Skeletal muscle tissue (tissue), 4 donors: Measurements from ENCODE around the gene CEP89. TPM values are rescaled to one million over a fixed set of nuclear protein-coding genes. Genes with fewer than 3 reads are reported as not detected.
"Not testable (repeated sequence)": the region's sequence is repeated elsewhere in the genome, so short reads cannot be mapped to it uniquely, and the experiment has no call there.

Experiments used
- H3K27ac ChIP-seq: one replicate; pipeline ENCODE4 v1.7.0; 2013; ENCODE audit warnings: mild to moderate bottlenecking, low read depth, low read length, inconsistent platforms
- H3K27me3 ChIP-seq, 3 donors: one replicate each; pipeline ENCODE4 v1.7.0; 2013; ENCODE audit warnings: low read length in 3 of 3; ENCODE audit not compliant: control insufficient read depth in 3 of 3, insufficient read depth in 3 of 3
- H3K36me3 ChIP-seq, 3 donors: one replicate each; pipeline ENCODE4 v1.7.0; 2013; ENCODE audit warnings: low read length in 3 of 3; ENCODE audit not compliant: control insufficient read depth in 3 of 3, insufficient read depth in 3 of 3
- H3K4me1 ChIP-seq, 3 donors: one replicate each; pipeline ENCODE4 v1.7.0; 2013; ENCODE audit warnings: low read length in 3 of 3, mild to moderate bottlenecking in 3 of 3; ENCODE audit not compliant: control insufficient read depth in 3 of 3, insufficient read depth in 3 of 3
- H3K4me3 ChIP-seq, 3 donors: one replicate each; pipeline ENCODE4 v1.7.0; 2013; ENCODE audit warnings: low read length in 3 of 3
- H3K9ac ChIP-seq, 3 donors: one replicate each; pipeline ENCODE4 v1.7.0; 2013; ENCODE audit warnings: low read length in 3 of 3, mild to moderate bottlenecking in 3 of 3, moderate library complexity in 2 of 3, low read depth in 1 of 3
- H3K9me3 ChIP-seq, 3 donors: one replicate each; pipeline ENCODE4 v1.7.0; 2013; ENCODE audit warnings: low read length in 3 of 3; ENCODE audit not compliant: control insufficient read depth in 3 of 3
- total RNA-seq: library from RNA; depleted of rRNA; stranded (reverse); fragments of >200 nt; gene quantifications from one replicate; pipeline ENCODE4 v1.2.3, GENCODE V29; 2014
- donor health status: Osteomylitis.

Gene CEP89
- total RNA-seq, 1 donor from 2014 or later = 7.8 TPM

- no peak overlapping the region for H3K27ac ChIP-seq
- H3K4me3 ChIP-seq = no peak overlapping the region
- no peaks in the 10 kb centered on the region for H3K9me3 ChIP-seq
- no peaks in the 10 kb centered on the region for H3K4me1 ChIP-seq
- H3K9ac ChIP-seq = no peak overlapping the region
- peaks cover 0 to 3% (median 0%) of the 10 kb centered on the region in 3 donors for H3K27me3 ChIP-seq
- H3K36me3 ChIP-seq = no peaks in the 10 kb centered on the region
Measured at GRCh38 chr19:32997716-32998355, 26.1 kb upstream of the CEP89 start.

DNA sequence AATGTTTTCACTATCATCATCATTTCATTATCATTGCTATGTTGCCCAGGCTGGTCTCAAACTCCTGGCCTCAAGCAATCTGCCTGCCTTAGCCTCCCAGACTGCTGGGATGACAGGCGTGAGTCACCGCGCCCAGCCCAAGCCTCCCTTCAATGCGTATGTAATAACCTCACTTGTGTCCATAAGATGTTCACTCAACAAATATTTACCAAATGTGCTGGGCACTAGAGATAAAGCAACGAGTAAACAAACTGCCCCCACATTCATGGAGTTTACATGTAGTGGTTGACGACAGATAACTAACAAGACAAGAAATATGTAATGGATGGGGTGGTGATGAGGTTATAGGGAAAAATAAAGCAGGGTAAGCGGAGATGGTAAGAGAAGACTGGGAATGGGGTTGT is 25.3 kb upstream of the CEP89 start:
- not testable (repeated sequence) for H3K9me3 ChIP-seq, H3K4me1 ChIP-seq, H3K27ac ChIP-seq, H3K27me3 ChIP-seq, H3K36me3 ChIP-seq, H3K9ac ChIP-seq, H3K4me3 ChIP-seq

GRCh38 chr19:32995966-32996365 is 24.2 kb upstream of the CEP89 start:
- not testable (repeated sequence) for H3K4me1 ChIP-seq, H3K9me3 ChIP-seq, H3K27me3 ChIP-seq, H3K4me3 ChIP-seq, H3K9ac ChIP-seq, H3K36me3 ChIP-seq, H3K27ac ChIP-seq

DNA sequence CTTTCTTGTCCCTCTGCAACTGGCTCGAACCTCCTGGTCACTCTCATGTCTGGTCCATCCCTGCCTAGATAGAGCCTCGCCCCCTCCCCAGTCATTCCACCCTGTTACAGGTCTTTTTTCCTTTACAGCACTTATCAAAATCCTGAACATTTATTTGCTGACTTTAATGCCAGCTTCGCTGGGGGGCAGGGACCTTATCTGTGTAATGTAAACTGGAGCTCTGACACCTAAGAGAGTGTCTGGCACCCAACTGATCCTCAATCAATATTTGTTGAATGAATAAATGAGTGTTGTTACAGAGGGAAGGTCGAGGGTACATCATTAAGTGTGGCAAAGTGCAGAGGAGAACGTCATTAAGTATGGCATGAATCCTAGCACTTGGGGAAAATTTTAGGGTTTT is 17.0 kb upstream of the CEP89 start:
- H3K4me3 ChIP-seq = no peak overlapping the region
- no peaks in the 10 kb centered on the region for H3K27me3 ChIP-seq
- no peaks in the 10 kb centered on the region for H3K9me3 ChIP-seq
- H3K27ac ChIP-seq = no peak overlapping the region
- no peak overlapping the region for H3K9ac ChIP-seq
- H3K36me3 ChIP-seq = no peaks in the 10 kb centered on the region
- H3K4me1 ChIP-seq = no peaks in the 10 kb centered on the region

- H3K36me3 ChIP-seq, H3K4me1 ChIP-seq, H3K9ac ChIP-seq, H3K27ac ChIP-seq, H3K4me3 ChIP-seq, H3K27me3 ChIP-seq, H3K9me3 ChIP-seq: not testable (repeated sequence)
Measured at GRCh38 chr19:32988254-32988653, 16.5 kb upstream of the CEP89 start.

GRCh38 chr19:32982488-32982887 is 10.7 kb upstream of the CEP89 start:
- not testable (repeated sequence) for H3K27ac ChIP-seq, H3K4me1 ChIP-seq, H3K27me3 ChIP-seq, H3K9ac ChIP-seq, H3K36me3 ChIP-seq, H3K4me3 ChIP-seq, H3K9me3 ChIP-seq

DNA sequence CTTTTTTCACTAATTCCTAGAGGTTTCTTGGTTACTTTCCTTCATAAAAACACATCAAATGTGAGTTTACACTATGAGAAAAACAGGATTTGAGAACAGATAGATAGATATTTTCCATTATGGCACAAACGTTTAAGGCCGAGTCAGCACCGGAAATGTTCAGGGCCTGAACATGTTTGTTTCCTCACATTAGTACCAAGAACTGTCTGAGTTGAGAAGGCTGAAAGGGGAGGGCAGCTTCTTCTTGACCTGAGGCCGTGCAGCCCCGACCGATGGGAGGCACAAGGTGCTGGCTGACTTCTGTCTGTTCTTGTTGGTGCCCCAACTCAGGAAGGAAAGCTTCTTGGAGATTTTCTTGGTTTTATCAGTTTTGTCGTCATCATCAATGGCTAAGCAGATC is 8.0 kb upstream of the CEP89 start:
- not testable (repeated sequence) for H3K9ac ChIP-seq, H3K4me1 ChIP-seq, H3K4me3 ChIP-seq, H3K9me3 ChIP-seq, H3K36me3 ChIP-seq, H3K27me3 ChIP-seq, H3K27ac ChIP-seq

DNA sequence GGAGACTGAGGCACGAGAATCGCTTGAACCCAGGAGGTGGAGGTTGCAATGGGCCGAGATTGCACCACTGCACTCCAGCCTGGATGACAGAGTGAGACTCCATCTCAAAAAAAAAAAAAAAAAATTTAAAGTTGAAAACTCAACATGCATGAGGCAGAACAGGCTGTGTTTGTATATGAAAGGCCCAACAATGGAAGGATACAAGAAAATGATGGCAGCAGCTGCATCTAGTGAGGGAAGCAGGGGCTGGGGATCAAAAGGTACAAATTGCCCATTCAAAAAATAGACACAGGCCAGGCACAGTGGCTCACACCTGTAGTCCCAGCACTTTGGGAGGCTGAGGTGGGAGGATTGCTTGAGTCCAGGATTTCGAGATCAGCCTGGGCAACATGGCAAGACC is 6.1 kb upstream of the CEP89 start:
- H3K4me3 ChIP-seq, H3K9ac ChIP-seq, H3K4me1 ChIP-seq, H3K27ac ChIP-seq, H3K9me3 ChIP-seq, H3K36me3 ChIP-seq, H3K27me3 ChIP-seq: not testable (repeated sequence)

- no peak overlapping the region for H3K27ac ChIP-seq
- H3K4me1 ChIP-seq = peaks cover 1 to 2% (median 1%) of the 10 kb centered on the region in 3 donors
- H3K36me3 ChIP-seq = no peaks in the 10 kb centered on the region
- no peak overlapping the region for H3K4me3 ChIP-seq
- no peaks in the 10 kb centered on the region for H3K27me3 ChIP-seq
- no peaks in the 10 kb centered on the region for H3K9me3 ChIP-seq
- no peak overlapping the region for H3K9ac ChIP-seq
Measured at GRCh38 chr19:32977280-32977679, 5.5 kb upstream of the CEP89 start.

DNA sequence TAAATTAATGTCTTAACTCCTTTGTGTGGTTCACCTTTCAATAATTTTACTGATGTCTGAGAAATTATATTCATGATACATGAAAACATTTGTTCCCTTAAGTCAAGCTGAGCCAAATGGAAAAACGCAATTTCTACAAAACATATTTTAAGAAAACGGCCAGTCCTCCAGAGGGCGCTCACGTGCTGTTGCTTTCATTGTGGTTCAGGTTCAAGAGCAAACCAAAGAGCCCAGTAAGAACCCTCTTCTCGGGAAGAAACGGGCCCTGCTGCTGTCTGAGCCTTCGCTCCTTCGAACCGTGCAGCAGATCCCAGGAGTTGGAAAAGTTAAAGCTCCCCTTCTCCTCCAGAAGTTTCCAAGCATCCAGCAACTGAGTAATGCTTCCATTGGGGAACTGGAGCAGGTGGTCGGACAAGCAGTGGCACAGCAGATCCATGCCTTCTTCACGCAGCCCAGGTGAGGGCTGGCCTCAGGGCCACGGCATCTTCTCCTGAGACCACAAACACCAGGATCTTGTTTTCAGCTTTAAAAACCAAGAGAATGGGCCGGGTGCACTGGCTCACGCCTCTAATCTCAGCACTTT is 4.6 kb upstream of the CEP89 start:
- Histone ChIP-seq H3K27ac (no peak overlapping the region), H3K4me3 (no peak overlapping the region), H3K9me3 (no peaks in the 10 kb centered on the region), H3K4me1 (peaks cover 4 to 6% (median 4%) of the 10 kb centered on the region in 3 donors), H3K9ac (no peak overlapping the region), H3K27me3 (no peaks in the 10 kb centered on the region), H3K36me3 (no peaks in the 10 kb centered on the region)
